ENCODE measurements around the gene PCK1. TPM values are rescaled to one million over a fixed set of nuclear protein-coding genes. Genes with fewer than 3 reads are reported as not detected.

The PCK1 gene
- total RNA-seq, 1 experiment from 2014 or later = 0.21 TPM

DNA sequence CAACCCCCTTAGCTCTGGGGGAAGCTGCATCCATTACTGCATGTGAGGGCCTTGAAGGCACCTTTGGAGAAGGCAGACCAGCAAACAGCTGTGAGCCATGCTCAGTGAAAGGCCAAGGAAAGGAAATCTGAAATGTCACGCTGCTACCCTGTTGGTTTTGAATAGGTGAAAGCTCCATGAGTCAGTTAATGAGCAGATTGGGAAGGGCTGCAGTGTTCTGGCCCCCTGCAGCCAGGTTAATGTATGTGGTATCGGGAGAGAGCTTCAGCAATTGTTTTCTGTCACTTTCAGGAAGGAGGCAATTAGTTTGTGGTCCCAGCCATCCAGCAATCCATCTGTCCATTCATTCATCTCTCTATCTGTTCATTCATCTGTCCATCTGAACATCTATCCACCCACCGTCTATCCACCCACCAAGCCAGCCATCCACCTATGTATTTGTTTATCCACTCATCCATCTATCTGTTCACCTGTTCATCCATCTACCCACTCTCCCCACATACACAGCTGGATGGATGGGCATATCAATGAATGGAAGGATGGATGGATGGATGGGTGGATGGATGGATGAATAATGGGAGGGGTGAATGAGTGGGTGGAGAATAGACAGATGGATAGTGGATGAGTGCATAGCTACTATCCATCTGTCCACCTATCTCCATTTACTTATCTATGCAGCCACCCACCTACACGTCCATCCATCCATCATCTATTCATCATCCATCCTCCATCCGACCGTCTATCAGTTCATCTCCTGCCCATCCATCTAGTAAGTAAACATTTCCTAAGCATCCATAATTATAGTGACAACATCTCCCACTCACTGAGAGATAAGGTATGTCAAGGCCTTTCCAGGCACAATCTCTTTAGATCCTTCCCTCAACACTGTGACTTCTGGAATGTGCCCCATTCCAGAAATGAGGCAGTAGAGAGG lies 16.0 kb downstream of the PCK1 start:
- peaks cover 22% of the 10 kb centered on the region; the same call in 1 of the 2 replicates for H3K27me3 ChIP-seq (ENCODE audit: control insufficient read depth, insufficient read depth, low read length)
- POLR2A ChIA-PET = no interaction called here
- CTCF ChIA-PET = no interaction called here
- DNase-seq (ENCODE audit: low read depth, low spot score) (no peak), ATAC-seq (no peak)
- no peaks in the 10 kb centered on the region; the same call in 1 of the 2 replicates for H3K36me3 ChIP-seq (ENCODE audit: control insufficient read depth, insufficient read depth, low read length)
- H3K27ac ChIP-seq (ENCODE audit: low read length) = no peak overlapping the region
- no peak overlapping the region for H3K4me3 ChIP-seq (ENCODE audit: low read depth in 2 of 2, low read length in 2 of 2)
- no peaks in the 10 kb centered on the region for H3K9me3 ChIP-seq (ENCODE audit: control insufficient read depth, insufficient read depth, low read depth, low read length)
- in situ Hi-C loops (cut with HindIII; ENCODE audit: low pct_unique_long_range_greater_than_20kb, low sequenced_read_pairs) (no loop called here), intact Hi-C loops (cut with micrococcal nuclease; ENCODE audit: unreplicated experiment) (no loop called here)
- BruUV-seq (replicated peaks) = no TSS peak
- H3K4me1 ChIP-seq (ENCODE audit: control insufficient read depth, insufficient read depth, low read length) = no peaks in the 10 kb centered on the region
- TF ChIP-seq TCF7L2 (IDR thresholded peaks at IDR 0.05; ENCODE audit: low read depth, low read length) (no peak), SIN3A (IDR thresholded peaks at IDR 0.05; ENCODE audit: borderline replicate concordance, insufficient read depth, low read depth, low read length) (no peak), POLR2AphosphoS5 (IDR thresholded peaks at IDR 0.05; ENCODE audit: low read depth, low read length) (no peak)

- ChIA-PET CTCF (no interaction called here), POLR2A (no interaction called here)
- H3K4me1 ChIP-seq (ENCODE audit: control insufficient read depth, insufficient read depth, low read length) = peaks cover 5% of the 10 kb centered on the region
- peaks cover 25% of the 10 kb centered on the region; the same call in 1 of the 2 replicates for H3K27me3 ChIP-seq (ENCODE audit: control insufficient read depth, insufficient read depth, low read length)
- H3K4me3 ChIP-seq (ENCODE audit: low read depth in 2 of 2, low read length in 2 of 2) = no peak overlapping the region
- in situ Hi-C loops (cut with HindIII; ENCODE audit: low pct_unique_long_range_greater_than_20kb, low sequenced_read_pairs) = no loop called here
- no TSS peak for BruUV-seq (replicated peaks)
- H3K9me3 ChIP-seq (ENCODE audit: control insufficient read depth, insufficient read depth, low read depth, low read length) = no peaks in the 10 kb centered on the region
- intact Hi-C loops (cut with micrococcal nuclease; ENCODE audit: unreplicated experiment) = no loop called here
- no peak for TF ChIP-seq REST (IDR thresholded peaks at IDR 0.05; ENCODE audit: insufficient read depth in 1 of 2, low read depth in 2 of 2, low read length in 1 of 2)
- no peak for TF ChIP-seq POLR2AphosphoS5 (IDR thresholded peaks at IDR 0.05; ENCODE audit: low read depth, low read length)
- TF ChIP-seq TCF7L2 (IDR thresholded peaks at IDR 0.05; ENCODE audit: low read depth, low read length) = no peak
- no peak for TF ChIP-seq SIN3A (IDR thresholded peaks at IDR 0.05; ENCODE audit: borderline replicate concordance, insufficient read depth, low read depth, low read length)
- TF ChIP-seq CTCF (IDR thresholded peaks at IDR 0.05) = no peak
- no peak overlapping the region for H3K27ac ChIP-seq (ENCODE audit: low read length)
- ATAC-seq = no peak
- no peak for DNase-seq (ENCODE audit: low read depth, low spot score)
- H3K36me3 ChIP-seq (ENCODE audit: control insufficient read depth, insufficient read depth, low read length) = no peaks in the 10 kb centered on the region; the same call in 1 of the 2 replicates
Measured at GRCh38 chr20:57577679-57578475, 17.0 kb downstream of the PCK1 start.

Measured in Panc1 (cell line).